ENCODE measurements around the gene ANKS1B.

The ANKS1B gene

GRCh38 chr12:99712281-99712680, 272.5 kb downstream of the ANKS1B start:
- Histone ChIP-seq H3K4me1 (no peaks in the 10 kb centered on the region), H3K36me3 (no peaks in the 10 kb centered on the region), H3K27me3 (no peaks in the 10 kb centered on the region), H3K9me3 (no peaks in the 10 kb centered on the region; the same call in none of the 2 replicates), H3K4me3 (ENCODE audit: low read depth, low read length) (no peak overlapping the region)
- no peak for TF ChIP-seq CTCF (IDR thresholded peaks at IDR 0.05; ENCODE audit: low read depth, low read length)
- no peak for DNase-seq

GRCh38 chr12:99711246-99711645, 273.5 kb downstream of the ANKS1B start:
- no peaks in the 10 kb centered on the region for H3K36me3 ChIP-seq

GRCh38 chr12:99709619-99710018, 275.1 kb downstream of the ANKS1B start:
- no peaks in the 10 kb centered on the region for H3K36me3 ChIP-seq
- H3K4me3 ChIP-seq (ENCODE audit: low read depth, low read length), result no peak overlapping the region
- H3K27me3 ChIP-seq, result no peaks in the 10 kb centered on the region
- H3K4me1 ChIP-seq, result no peaks in the 10 kb centered on the region
- DNase-seq, result no peak
- no peak for TF ChIP-seq CTCF (IDR thresholded peaks at IDR 0.05; ENCODE audit: low read depth, low read length)
- no peaks in the 10 kb centered on the region; the same call in none of the 2 replicates for H3K9me3 ChIP-seq

More at GRCh38 chr12:99711246-99711645, 273.5 kb downstream of the ANKS1B start:
- no peaks in the 10 kb centered on the region for H3K4me1 ChIP-seq
- H3K27me3 ChIP-seq, result no peaks in the 10 kb centered on the region
- no peaks in the 10 kb centered on the region; the same call in none of the 2 replicates for H3K9me3 ChIP-seq
- TF ChIP-seq CTCF (IDR thresholded peaks at IDR 0.05; ENCODE audit: low read depth, low read length), result no peak
- H3K4me3 ChIP-seq (ENCODE audit: low read depth, low read length), result no peak overlapping the region
- DNase-seq, result no peak

GRCh38 chr12:99709116-99709515, 275.6 kb downstream of the ANKS1B start:
- Histone ChIP-seq H3K36me3 (no peaks in the 10 kb centered on the region), H3K4me3 (ENCODE audit: low read depth, low read length) (no peak overlapping the region), H3K4me1 (no peaks in the 10 kb centered on the region), H3K9me3 (no peaks in the 10 kb centered on the region; the same call in none of the 2 replicates), H3K27me3 (no peaks in the 10 kb centered on the region)
- TF ChIP-seq CTCF (IDR thresholded peaks at IDR 0.05; ENCODE audit: low read depth, low read length), result no peak
- no peak for DNase-seq

- no peaks in the 10 kb centered on the region for H3K36me3 ChIP-seq
- no peaks in the 10 kb centered on the region; the same call in 1 of the 2 replicates for H3K9me3 ChIP-seq
- H3K4me3 ChIP-seq (ENCODE audit: low read depth, low read length), result no peak overlapping the region
- no peaks in the 10 kb centered on the region for H3K27me3 ChIP-seq
- TF ChIP-seq CTCF (IDR thresholded peaks at IDR 0.05; ENCODE audit: low read depth, low read length), result no peak
- H3K4me1 ChIP-seq, result no peaks in the 10 kb centered on the region
- DNase-seq, result no peak
These were observed 276.9 kb downstream of the ANKS1B start for GRCh38 chr12:99707883-99708282.

GRCh38 chr12:99706736-99707473, 277.8 kb downstream of the ANKS1B start:
- TF ChIP-seq CTCF (IDR thresholded peaks at IDR 0.05; ENCODE audit: low read depth, low read length), result no peak
- no peaks in the 10 kb centered on the region for H3K36me3 ChIP-seq
- H3K9me3 ChIP-seq, result no peaks in the 10 kb centered on the region; the same call in 1 of the 2 replicates
- no peak for DNase-seq
- H3K27me3 ChIP-seq, result no peaks in the 10 kb centered on the region
- H3K4me3 ChIP-seq (ENCODE audit: low read depth, low read length), result no peak overlapping the region
- H3K4me1 ChIP-seq, result no peaks in the 10 kb centered on the region
